GM21723 (cell line): Measurements from ENCODE around the gene AFDN.

ENCODE experiments used
- ATAC-seq: cut with Tn5 transposase; IDR thresholded peaks from one replicate; pipeline ENCODE4 v1.9.1; 2021; ENCODE audit warnings: mild to moderate bottlenecking, moderate library complexity; ENCODE audit not compliant: unreplicated experiment

AFDN gene

GRCh38 chr6:167838207-167838748 is 11.6 kb downstream of the AFDN start:
- ATAC-seq = no peak

- ATAC-seq = no peak
Observed at GRCh38 chr6:167839343-167839742, 12.6 kb downstream of the AFDN start.

DNA sequence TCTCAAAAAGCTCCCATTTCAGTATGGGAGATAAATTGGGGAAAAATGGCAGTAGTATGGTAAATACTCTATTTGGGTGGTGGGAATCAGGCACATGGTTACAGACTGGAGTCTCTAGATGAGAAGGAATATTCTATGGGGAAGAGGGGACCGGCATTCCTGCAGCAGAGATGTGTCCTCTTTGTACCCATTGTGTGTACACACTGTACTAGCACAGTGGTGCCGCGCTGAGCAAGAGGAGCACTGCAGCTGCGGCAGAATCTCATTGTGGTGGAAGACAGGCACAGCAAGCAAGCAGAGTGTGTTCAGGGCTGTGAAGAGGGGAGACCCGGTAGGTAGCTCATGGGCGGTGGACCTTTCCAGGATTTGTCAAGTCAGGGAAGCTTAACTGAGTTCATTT is 13.0 kb downstream of the AFDN start:
- no peak for ATAC-seq

DNA sequence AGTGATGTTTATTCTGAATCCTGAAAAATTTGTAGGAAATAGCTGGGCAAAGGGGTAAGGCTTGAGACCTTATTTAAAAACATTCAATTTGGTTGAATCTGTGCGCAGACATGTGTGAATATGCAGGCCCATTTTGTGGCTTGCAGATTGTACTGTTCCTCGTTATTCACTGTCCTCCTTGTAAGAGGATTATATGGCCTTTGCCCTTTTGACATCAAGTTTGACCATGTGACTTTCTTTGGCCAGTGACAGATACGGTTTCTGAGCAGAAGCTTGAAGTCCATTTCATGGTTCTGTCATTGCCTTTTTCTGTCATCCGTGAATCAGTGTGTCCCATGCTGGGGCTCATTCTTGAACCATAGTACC is 13.4 kb downstream of the AFDN start:
- ATAC-seq = no peak

DNA sequence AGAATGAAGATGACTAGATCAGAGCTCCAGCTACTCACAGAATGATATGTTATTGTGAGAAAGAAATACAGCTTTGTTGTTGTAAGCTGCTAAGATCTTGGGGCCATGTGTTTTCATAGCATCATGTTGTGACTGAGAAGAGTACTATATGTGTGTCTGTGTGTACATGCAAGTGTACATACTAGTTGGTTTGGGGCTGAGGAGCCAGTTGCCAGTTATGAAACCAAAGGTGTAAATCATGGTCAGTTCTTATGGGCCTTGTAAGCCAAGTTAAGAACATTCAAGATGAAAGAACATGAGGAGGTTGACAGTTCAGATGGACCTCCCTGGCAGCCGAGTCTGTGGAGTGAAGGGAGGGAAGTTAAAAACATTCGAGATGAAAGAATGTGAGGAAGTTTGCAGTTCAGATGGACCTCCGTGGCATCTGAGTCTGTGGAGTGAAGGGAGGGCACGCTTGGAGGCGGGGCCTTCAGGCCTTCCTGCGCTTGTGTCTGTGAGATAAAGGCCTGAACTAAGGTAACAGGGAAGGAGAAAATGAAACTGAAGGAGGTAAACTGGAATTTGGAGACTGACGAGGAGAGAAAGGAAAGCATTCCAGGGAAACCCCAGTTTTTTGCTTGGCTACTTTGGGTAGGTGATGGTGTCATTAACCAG is 13.9 kb downstream of the AFDN start:
- ATAC-seq = no peak

GRCh38 chr6:167841981-167842380 is 15.3 kb downstream of the AFDN start:
- ATAC-seq = no peak

- ATAC-seq = no peak
Observed at GRCh38 chr6:167842457-167842856, 15.7 kb downstream of the AFDN start.

DNA sequence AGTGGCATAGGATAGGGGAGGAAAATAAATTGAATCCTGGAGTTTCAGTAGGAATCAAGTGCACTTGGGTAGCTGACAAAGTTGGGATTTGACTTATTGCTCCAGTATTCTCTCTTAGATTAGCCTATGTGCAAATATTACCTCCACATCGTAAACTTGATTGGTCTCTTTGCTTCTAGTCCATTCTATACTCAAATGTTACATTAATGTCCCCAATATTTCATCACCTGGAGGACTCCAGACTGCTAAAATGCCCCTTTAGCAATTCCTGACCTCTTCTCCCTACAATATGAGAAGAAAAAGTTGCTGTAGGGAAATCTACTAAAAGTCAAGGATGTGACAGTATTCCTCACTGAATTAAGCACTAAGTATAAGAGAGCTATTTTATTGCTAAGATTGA is 16.3 kb downstream of the AFDN start:
- no peak for ATAC-seq

- ATAC-seq = no peak
Observed at GRCh38 chr6:167845856-167846255, 19.1 kb downstream of the AFDN start.

DNA sequence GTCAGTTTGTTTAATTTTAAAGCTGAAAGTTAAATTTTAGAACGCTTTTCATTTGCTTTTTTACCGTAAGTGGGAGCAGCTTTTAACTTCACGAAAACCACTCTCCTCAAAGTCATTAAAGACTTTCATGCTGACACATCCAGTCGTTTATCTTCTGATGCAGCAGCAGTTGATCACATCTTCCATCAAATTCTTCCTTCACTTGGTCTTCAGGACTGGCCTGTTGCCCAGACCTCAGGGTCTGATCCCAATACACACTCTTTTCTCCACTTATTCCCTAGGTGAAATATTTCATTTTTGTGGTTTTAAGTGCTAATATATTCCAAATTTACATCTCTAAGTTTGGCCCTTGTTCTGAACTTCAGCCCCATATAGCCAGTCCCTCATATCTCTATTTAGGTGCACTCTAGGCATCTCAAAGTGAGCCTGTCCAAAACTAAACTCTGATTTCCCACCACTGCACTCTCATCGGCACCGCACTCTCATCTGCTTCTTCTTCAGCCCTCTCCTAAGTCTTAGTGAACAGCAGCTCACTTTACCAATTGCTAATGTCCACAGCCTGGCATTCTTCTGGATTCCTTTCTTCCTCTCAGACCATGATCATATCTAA is 20.4 kb downstream of the AFDN start:
- no peak for ATAC-seq

DNA sequence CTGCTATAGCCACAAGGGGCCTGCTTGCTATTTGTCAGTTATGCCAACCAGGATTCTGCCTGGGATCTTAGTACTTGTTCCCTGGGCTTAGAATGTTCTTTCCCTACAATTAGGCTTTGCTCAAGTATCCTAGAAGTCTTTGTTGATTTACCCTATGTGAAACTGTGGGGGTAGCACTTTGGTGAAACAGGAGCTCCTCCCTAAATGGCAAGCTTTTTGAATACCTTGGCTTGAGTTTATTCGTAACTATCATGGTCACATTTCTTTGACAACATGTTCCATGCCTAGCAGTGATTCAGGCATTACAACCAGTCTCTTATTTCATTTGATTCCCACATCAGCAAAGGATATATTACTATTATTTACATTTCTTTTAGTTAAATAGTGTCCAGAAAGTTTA is 21.2 kb downstream of the AFDN start:
- no peak for ATAC-seq

- no peak for ATAC-seq
Observed at GRCh38 chr6:167848783-167849182, 22.1 kb downstream of the AFDN start.

DNA sequence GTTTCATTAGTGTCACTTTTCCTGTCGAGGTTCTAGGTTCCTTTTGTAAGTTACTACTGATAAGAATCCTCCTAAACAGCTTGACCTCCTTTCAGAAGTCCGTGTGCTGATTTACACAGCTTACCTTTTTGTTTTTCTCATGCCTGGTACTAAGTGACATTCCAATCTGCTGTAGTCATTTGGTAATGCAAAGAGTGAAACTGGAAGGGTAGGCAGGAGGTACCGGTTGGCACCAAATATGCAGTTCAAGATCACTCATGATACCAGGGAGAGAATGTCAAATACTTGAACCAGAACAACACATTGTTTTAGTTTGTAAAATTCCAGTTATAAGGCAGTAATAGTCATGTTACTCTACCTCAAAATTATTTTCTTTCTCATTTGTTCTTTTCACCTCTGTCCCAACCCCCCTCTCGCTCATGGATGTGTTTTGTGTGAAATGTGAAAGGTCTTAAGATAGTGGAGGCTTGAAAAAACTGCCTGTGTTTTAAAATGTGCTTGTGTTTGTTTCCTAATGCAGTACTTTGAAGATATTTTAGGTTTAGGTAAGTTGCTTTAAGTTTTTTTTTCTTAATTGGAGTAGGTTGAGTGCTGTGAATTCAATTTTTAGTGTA is 23.2 kb downstream of the AFDN start:
- no peak for ATAC-seq

- ATAC-seq = no peak
Observed at GRCh38 chr6:167850782-167851181, 24.1 kb downstream of the AFDN start.

GRCh38 chr6:167851370-167851952 is 24.8 kb downstream of the AFDN start:
- ATAC-seq = no peak

DNA sequence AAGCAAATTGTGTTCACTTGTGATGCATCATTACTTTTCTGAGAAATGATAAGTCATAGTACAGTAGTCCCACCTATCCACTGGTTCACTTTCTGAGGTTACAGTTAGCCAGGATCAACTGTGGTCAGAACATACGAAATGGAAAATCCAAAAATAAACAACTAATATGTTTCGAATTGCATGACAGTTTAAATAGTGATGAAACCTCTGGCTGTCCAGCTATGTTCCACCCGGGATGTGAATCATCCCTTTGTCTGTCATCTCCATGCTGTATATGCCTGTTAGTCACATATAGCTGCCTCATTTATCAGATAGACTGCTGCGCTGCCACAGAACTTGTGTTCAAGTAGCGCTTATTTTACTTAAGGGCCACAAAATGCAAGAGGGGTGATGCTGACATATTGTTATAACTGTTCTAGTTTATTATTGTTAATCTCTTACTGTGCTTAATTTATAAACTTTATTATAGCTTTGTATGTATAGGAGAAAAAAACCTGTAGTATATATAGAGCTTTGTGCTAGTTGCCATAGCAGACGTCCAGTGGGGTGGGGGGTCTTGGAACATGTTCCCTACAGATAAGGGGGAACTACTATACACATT is 29.2 kb downstream of the AFDN start:
- no peak for ATAC-seq

- ATAC-seq = no peak
Observed at GRCh38 chr6:167856474-167856873, 29.8 kb downstream of the AFDN start.

DNA sequence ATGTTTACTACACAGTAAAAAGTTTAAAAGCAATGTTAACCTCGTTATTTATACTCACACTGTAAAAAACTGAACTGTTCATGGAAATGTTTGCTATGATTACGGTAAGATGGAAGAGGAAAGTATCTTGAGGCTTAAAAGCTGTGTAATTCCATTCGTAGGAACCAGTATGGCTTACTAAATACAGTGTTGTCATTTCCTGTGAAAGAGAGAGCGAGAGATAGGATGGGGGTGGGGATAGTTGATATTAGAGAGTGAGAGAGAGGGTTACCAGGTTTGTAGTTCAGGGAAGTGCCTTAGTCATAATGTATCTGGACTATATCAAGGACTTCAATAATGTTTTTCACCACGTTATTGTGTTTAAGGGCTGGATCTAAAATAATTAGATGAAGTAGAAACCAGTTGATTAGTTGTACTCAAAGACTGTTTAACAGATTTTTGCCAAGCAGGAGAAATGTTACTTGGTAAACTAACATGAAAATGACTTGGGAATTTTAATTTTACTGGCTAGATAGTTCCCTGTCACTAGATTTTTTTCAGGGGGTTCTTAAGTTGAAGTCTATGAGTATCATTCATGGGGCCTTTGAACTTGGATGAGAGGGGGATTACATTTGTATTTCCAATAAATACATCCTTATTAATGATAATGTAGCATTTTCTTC is 30.4 kb downstream of the AFDN start:
- ATAC-seq = no peak

- ATAC-seq = no peak
Observed at GRCh38 chr6:167858086-167858591, 31.4 kb downstream of the AFDN start.

DNA sequence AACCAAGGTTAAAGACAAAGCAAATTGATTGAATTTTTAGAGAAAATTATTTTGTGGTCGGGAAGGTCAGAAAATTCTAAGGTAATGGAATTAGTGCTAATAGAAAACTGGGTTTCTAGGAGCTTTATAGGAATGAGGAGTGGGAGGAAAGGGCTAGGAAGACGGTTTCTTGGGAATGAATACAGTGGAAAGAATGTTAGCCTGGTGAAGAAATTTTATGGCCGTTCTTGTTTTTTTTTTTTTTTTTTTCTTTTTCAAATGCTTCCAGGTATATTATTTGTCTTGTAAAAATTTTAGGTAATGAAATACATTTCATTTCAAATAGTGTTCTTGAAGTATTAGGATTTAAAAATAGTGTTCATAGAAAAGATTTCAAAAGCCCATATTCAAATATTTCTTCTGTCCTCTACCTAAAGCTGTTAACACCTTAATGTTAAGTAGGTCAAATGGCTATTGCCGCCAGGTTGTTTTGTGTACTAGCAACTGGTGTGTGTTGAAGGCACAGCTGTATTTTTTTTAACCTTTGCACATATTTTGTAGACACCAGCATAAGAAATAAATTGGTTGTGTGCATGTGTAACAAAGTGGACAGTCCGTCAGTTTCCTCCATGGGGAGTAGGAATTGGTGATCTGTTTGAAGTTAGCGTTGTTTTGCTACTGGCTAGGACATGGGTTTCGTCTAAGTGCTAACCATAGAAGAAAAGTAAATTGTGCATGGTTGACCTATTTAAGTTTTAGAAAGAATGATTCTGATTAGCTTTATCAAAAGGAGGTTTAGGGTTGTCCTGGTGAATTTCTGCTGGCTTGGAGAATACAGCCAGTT is 32.3 kb downstream of the AFDN start:
- ATAC-seq = no peak
